HepG2 (cell line): ENCODE data around the gene GPR137.

Experiments used
- JUN ChIP-seq: sonication (generic); formaldehyde crosslinking; IDR thresholded peaks from 2 replicates; pipeline ENCODE4 v1.4.0; 2020; ENCODE audit warnings: mild to moderate bottlenecking, missing genetic modification reagents
- POLR2A ChIP-seq, 2 experiments: IDR thresholded peaks; 2 replicates each; pipeline ENCODE4 v1.6.1; 2011; ENCODE audit warnings: low read depth in 2 of 2, low read length in 2 of 2, mild to moderate bottlenecking in 1 of 2, moderate library complexity in 1 of 2; ENCODE audit not compliant: insufficient read depth in 1 of 2
- TGIF2 ChIP-seq: IDR thresholded peaks from 2 replicates; pipeline ENCODE4 v1.6.1; 2016; ENCODE audit warnings: control low read depth, missing compliant biosample characterization

- no peak for TF ChIP-seq JUN (CRISPR knock-in tag)
- 0 out of 2 replicates have a peak, but pooled peaks have one; percentile 34 for TF ChIP-seq TGIF2 (CRISPR knock-in tag)
- 0 out of 4 replicates have a peak, but pooled peaks of 1 of the 2 experiments have one; percentile 34 for TF ChIP-seq POLR2A (IDR thresholded peaks at IDR 0.05; ENCODE audit: insufficient read depth in 1 of 2, low read depth in 2 of 2, low read length in 2 of 2)
These were observed 48.1 kb upstream of the GPR137 start for GRCh38 chr11:64237484-64237951.
